PFSK-1 (cell line): ENCODE results near the gene MUCL3.

Experiments used
- FOXP2 ChIP-seq: optimal IDR thresholded peaks from 2 replicates; pipeline ENCODE3; 2011; ENCODE audit warnings: borderline replicate concordance, control low read depth, inconsistent platforms; ENCODE audit not compliant: insufficient read depth; ENCODE audit errors: extremely low read length, extremely low read depth
- POLR2AphosphoS5 ChIP-seq: IDR thresholded peaks from 2 replicates; pipeline ENCODE4 v1.6.1; 2012; ENCODE audit warnings: low read depth, mild to moderate bottlenecking, control low read depth, low read length, moderate library complexity
- SIN3A ChIP-seq: IDR thresholded peaks from 2 replicates; pipeline ENCODE4 v1.6.1; 2012; ENCODE audit warnings: mild to moderate bottlenecking, low read length, moderate library complexity, borderline replicate concordance; ENCODE audit not compliant: insufficient read depth
- TAF1 ChIP-seq: IDR thresholded peaks from 2 replicates; pipeline ENCODE4 v1.6.1; 2012; ENCODE audit warnings: low read length, control low read depth, borderline replicate concordance; ENCODE audit not compliant: insufficient read depth
- TF ChIP-seq, protein P1 (sequence below), 2 experiments: IDR thresholded peaks; 2 replicates each; pipeline versions ENCODE4 v1.6.1 to v1.8.0; 2011 to 2012; ENCODE audit warnings: low read depth in 2 of 2, low read length in 2 of 2, control low read depth in 1 of 2, inconsistent platforms in 1 of 2, mild to moderate bottlenecking in 1 of 2, moderate library complexity in 1 of 2; ENCODE audit not compliant: insufficient read depth in 1 of 2

The MUCL3 gene

GRCh38 chr6:31001281-31001888 lies 60.6 kb downstream of the MUCL3 start:
- TF ChIP-seq, protein P1, sequence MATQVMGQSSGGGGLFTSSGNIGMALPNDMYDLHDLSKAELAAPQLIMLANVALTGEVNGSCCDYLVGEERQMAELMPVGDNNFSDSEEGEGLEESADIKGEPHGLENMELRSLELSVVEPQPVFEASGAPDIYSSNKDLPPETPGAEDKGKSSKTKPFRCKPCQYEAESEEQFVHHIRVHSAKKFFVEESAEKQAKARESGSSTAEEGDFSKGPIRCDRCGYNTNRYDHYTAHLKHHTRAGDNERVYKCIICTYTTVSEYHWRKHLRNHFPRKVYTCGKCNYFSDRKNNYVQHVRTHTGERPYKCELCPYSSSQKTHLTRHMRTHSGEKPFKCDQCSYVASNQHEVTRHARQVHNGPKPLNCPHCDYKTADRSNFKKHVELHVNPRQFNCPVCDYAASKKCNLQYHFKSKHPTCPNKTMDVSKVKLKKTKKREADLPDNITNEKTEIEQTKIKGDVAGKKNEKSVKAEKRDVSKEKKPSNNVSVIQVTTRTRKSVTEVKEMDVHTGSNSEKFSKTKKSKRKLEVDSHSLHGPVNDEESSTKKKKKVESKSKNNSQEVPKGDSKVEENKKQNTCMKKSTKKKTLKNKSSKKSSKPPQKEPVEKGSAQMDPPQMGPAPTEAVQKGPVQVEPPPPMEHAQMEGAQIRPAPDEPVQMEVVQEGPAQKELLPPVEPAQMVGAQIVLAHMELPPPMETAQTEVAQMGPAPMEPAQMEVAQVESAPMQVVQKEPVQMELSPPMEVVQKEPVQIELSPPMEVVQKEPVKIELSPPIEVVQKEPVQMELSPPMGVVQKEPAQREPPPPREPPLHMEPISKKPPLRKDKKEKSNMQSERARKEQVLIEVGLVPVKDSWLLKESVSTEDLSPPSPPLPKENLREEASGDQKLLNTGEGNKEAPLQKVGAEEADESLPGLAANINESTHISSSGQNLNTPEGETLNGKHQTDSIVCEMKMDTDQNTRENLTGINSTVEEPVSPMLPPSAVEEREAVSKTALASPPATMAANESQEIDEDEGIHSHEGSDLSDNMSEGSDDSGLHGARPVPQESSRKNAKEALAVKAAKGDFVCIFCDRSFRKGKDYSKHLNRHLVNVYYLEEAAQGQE (IDR thresholded peaks at IDR 0.05; ENCODE audit: insufficient read depth in 1 of 2, low read depth in 2 of 2, low read length in 2 of 2): no peak
- TF ChIP-seq POLR2AphosphoS5 (no peak), TAF1 (no peak), SIN3A (no peak), FOXP2 (no peak)

DNA sequence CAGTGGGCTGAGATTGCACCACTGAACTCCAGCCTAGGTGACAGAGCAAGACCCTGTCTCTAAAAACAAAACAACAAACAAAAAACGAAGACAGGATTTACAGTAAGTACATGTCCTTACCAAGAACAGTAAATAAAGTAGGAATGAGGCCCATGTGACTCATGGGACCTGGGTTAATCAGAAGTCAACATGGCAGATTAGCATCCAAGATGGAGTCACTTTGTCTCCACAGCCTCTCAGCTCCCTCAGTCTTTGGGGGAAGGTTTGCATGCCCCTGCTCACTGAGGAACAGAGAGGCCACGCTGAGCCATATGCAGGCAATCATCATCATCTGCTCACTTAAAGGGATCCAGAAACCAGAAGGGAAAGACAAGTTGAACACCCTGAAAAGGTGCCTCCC lies 61.7 kb downstream of the MUCL3 start:
- TF ChIP-seq POLR2AphosphoS5 (no peak), SIN3A (no peak), FOXP2 (no peak), TAF1 (no peak)
- TF ChIP-seq, protein P1 (IDR thresholded peaks at IDR 0.05; ENCODE audit: insufficient read depth in 1 of 2, low read depth in 2 of 2, low read length in 2 of 2): no peak
